OCI-LY3 (cell line): ENCODE measurements around the gene KRTAP19-4.
A peak's percentile ranks its signal among the peaks of the same experiment; 100 is the strongest.

Experiments used
- H2AFZ ChIP-seq: fragments of 200-600, 300-600 bp; shearing (Covaris generic); 2 replicates; pipeline ENCODE4 v1.6.0; 2014; ENCODE audit warnings: antibody characterized with exemption, low read depth, low read length
- H3K27ac ChIP-seq: fragments of 200-600, 300-600 bp; sonication (generic); 2 replicates; pipeline ENCODE4 v1.5.1; 2014; ENCODE audit warnings: mild to moderate bottlenecking, low read length, moderate library complexity, mixed read lengths
- H3K27me3 ChIP-seq: fragments of 200-600, 300-600 bp; sonication (generic); 2 replicates; pipeline ENCODE4 v1.6.1; 2014; ENCODE audit warnings: low read depth, low read length, mixed read lengths
- H3K36me3 ChIP-seq: fragments of 200-600, 300-600 bp; sonication (generic); replicated peaks from 2 replicates; pipeline ENCODE3; 2014; ENCODE audit warnings: low read depth, low read length, mixed read lengths
- H3K4me1 ChIP-seq: fragments of 300-600, 200-600 bp; sonication (generic); 2 replicates; pipeline ENCODE4 v1.6.1; 2014; ENCODE audit warnings: low read length, mixed read lengths
- H3K4me2 ChIP-seq: fragments of 200-600, 300-600 bp; sonication (generic); 2 replicates; pipeline ENCODE4 v1.6.1; 2014; ENCODE audit warnings: low read length, mixed read lengths
- H3K4me3 ChIP-seq: fragments of 300-600, 200-600 bp; sonication (generic); 2 replicates; pipeline ENCODE4 v1.5.1; 2014; ENCODE audit warnings: antibody characterized with exemption, mild to moderate bottlenecking, low read length, moderate library complexity
- H3K79me2 ChIP-seq: fragments of 300-600, 200-600 bp; shearing (Covaris generic); 2 replicates; pipeline ENCODE4 v1.6.1; 2014; ENCODE audit warnings: mild to moderate bottlenecking, low read length, mixed read lengths
- H3K9ac ChIP-seq: fragments of 300-600, 200-600 bp; shearing (Covaris generic); 2 replicates; pipeline ENCODE4 v1.6.0; 2014; ENCODE audit warnings: mild to moderate bottlenecking, low read length, moderate library complexity
- H3K9me3 ChIP-seq: fragments of 200-600, 300-600 bp; shearing (Covaris generic); 2 replicates; pipeline ENCODE4 v1.6.1; 2014; ENCODE audit warnings: low read length, mixed read lengths; ENCODE audit not compliant: insufficient read depth
- H4K20me1 ChIP-seq: fragments of 200-600, 300-600 bp; sonication (generic); 2 replicates; pipeline ENCODE4 v1.6.1; 2016; ENCODE audit warnings: low read length, mixed read lengths; ENCODE audit not compliant: insufficient read depth
- CTCF ChIP-seq: fragments of 200-600, 300-600 bp; sonication (generic); IDR thresholded peaks from 2 replicates; pipeline ENCODE4 v1.5.1; 2014; ENCODE audit warnings: antibody characterized with exemption, low read length, low read depth
- EZH2phosphoT487 ChIP-seq: fragments of 200-600 bp; shearing (Covaris generic); IDR thresholded peaks from 2 replicates; pipeline ENCODE4 v1.6.1; 2018; ENCODE audit warnings: antibody characterized with exemption, mixed run types, low read depth

Gene KRTAP19-4

GRCh38 chr21:30478004-30478403, 19.0 kb downstream of the KRTAP19-4 start:
- Histone ChIP-seq H3K9ac (no peak overlapping the region), H3K27ac (no peak overlapping the region), H3K4me2 (no peak overlapping the region), H3K36me3 (no peaks in the 10 kb centered on the region), H3K4me1 (no peaks in the 10 kb centered on the region), H4K20me1 (no peaks in the 10 kb centered on the region), H3K4me3 (no peak overlapping the region), H2AFZ (no peak overlapping the region), H3K9me3 (no peaks in the 10 kb centered on the region), H3K79me2 (no peaks in the 10 kb centered on the region), H3K27me3 (no peaks in the 10 kb centered on the region)
- TF ChIP-seq CTCF (no peak), EZH2phosphoT487 (no peak)

GRCh38 chr21:30468900-30469714, 27.9 kb downstream of the KRTAP19-4 start:
- Histone ChIP-seq H3K4me2 (no peak overlapping the region), H3K4me3 (no peak overlapping the region), H3K9ac (no peak overlapping the region), H2AFZ (no peak overlapping the region), H3K4me1 (no peaks in the 10 kb centered on the region), H3K27me3 (no peaks in the 10 kb centered on the region), H4K20me1 (no peaks in the 10 kb centered on the region), H3K79me2 (no peaks in the 10 kb centered on the region), H3K27ac (no peak overlapping the region), H3K9me3 (no peaks in the 10 kb centered on the region), H3K36me3 (no peaks in the 10 kb centered on the region)
- TF ChIP-seq EZH2phosphoT487 (no peak), CTCF (no peak)

- H3K27ac ChIP-seq, result no peak overlapping the region
- H3K9ac ChIP-seq, result no peak overlapping the region
- TF ChIP-seq EZH2phosphoT487 (no peak), CTCF (peak; percentile 52)
Observed at GRCh38 chr21:30463713-30464112, 33.3 kb downstream of the KRTAP19-4 start.

GRCh38 chr21:30448514-30448913, 48.5 kb downstream of the KRTAP19-4 start:
- TF ChIP-seq EZH2phosphoT487, result no peak
- no peak for TF ChIP-seq CTCF
- Histone ChIP-seq H3K9ac (no peak overlapping the region), H3K4me1 (no peaks in the 10 kb centered on the region; the same call in 1 of the 2 replicates), H3K79me2 (no peaks in the 10 kb centered on the region), H3K4me3 (no peak overlapping the region), H4K20me1 (no peaks in the 10 kb centered on the region), H2AFZ (no peak overlapping the region), H3K4me2 (no peak overlapping the region), H3K36me3 (no peaks in the 10 kb centered on the region), H3K9me3 (no peaks in the 10 kb centered on the region), H3K27ac (no peak overlapping the region), H3K27me3 (no peaks in the 10 kb centered on the region)

More at GRCh38 chr21:30463713-30464112, 33.3 kb downstream of the KRTAP19-4 start:
- Histone ChIP-seq H3K4me3 (no peak overlapping the region), H2AFZ (0 out of 2 replicates have a peak overlapping the region, but pooled peaks have one; percentile 69), H3K79me2 (no peaks in the 10 kb centered on the region), H3K4me2 (peak overlapping the region; percentile 43; the same call in 1 of the 2 replicates), H3K9me3 (no peaks in the 10 kb centered on the region), H3K27me3 (no peaks in the 10 kb centered on the region), H3K4me1 (0 out of 2 replicates have a peak, but pooled peaks cover 3% of the 10 kb centered on the region), H3K36me3 (no peaks in the 10 kb centered on the region), H4K20me1 (no peaks in the 10 kb centered on the region)
